IMR-90 (cell line): ENCODE results near the gene VOPP1. TPM values are rescaled to one million over a fixed set of nuclear protein-coding genes. Genes with fewer than 3 reads are reported as not detected.

Source experiments
- ATAC-seq: fragments of 200-7000 bp; cut with Tn5 transposase; 2 replicates; pipeline ENCODE4 v1.9.1; 2020; ENCODE audit warnings: low read depth, mild to moderate bottlenecking, moderate library complexity
- BruUV-seq: library from RNA; stranded (reverse); fragments of 400-500 nt; replicated peaks from 2 replicates; lab custom pipeline; 2021; lab: Mats Ljungman, UMichigan
- CTCF ChIA-PET: fragments of 300-600 bp; formaldehyde crosslinking; extraction: SDS; loops from one replicate; lab custom pipeline; 2021; ENCODE audit warnings: antibody characterized with exemption; lab: Yijun Ruan, JAX
- POLR2A ChIA-PET: fragments of 300-600 bp; sonication (Branson Sonifier 250); formaldehyde crosslinking; loops from one replicate; lab custom pipeline; 2022; ENCODE audit warnings: antibody characterized with exemption; ENCODE audit not compliant: unreplicated experiment; lab: Charles Lee
- DNase-seq: peaks from one replicate; pipeline ENCODE4 v3.0.0; 2013
- H2AFZ ChIP-seq: replicated peaks from 2 replicates; pipeline ENCODE3; 2013; ENCODE audit warnings: low read length, mild to moderate bottlenecking; ENCODE audit not compliant: poor library complexity
- H2AK5ac ChIP-seq: 2 replicates; pipeline ENCODE4 v1.6.1; 2013; ENCODE audit warnings: low read depth, low read length, inconsistent platforms
- H2AK9ac ChIP-seq: replicated peaks from 2 replicates; pipeline ENCODE3; 2013; ENCODE audit warnings: mild to moderate bottlenecking, low read depth, low read length, moderate library complexity; ENCODE audit not compliant: poor library complexity
- H2BK120ac ChIP-seq: 2 replicates; pipeline ENCODE4 v1.6.1; 2013; ENCODE audit warnings: low read depth, low read length, inconsistent platforms
- H2BK15ac ChIP-seq: 3 replicates; pipeline ENCODE4 v1.6.1; 2013; ENCODE audit warnings: low read depth, low read length, inconsistent platforms
- H2BK20ac ChIP-seq: 2 replicates; pipeline ENCODE4 v1.6.1; 2013; ENCODE audit warnings: low read depth, mild to moderate bottlenecking, inconsistent platforms, low read length, moderate library complexity
- H2BK5ac ChIP-seq: 2 replicates; pipeline ENCODE4 v1.6.1; 2013; ENCODE audit warnings: mild to moderate bottlenecking, low read depth, low read length, inconsistent platforms; ENCODE audit not compliant: poor library complexity, severe bottlenecking
- H3K14ac ChIP-seq: replicated peaks from 2 replicates; pipeline ENCODE4 v1.6.1; 2013; ENCODE audit warnings: low read depth, low read length, inconsistent platforms
- H3K18ac ChIP-seq: 2 replicates; pipeline ENCODE4 v1.6.1; 2013; ENCODE audit warnings: low read depth, low read length, control low read depth
- H3K23ac ChIP-seq: 2 replicates; pipeline ENCODE4 v1.6.1; 2013; ENCODE audit warnings: low read depth, low read length, inconsistent platforms
- H3K27ac ChIP-seq: 2 replicates; pipeline ENCODE4 v1.5.1; 2013; ENCODE audit warnings: mild to moderate bottlenecking, control low read depth, low read length; ENCODE audit not compliant: insufficient read depth
- H3K27me3 ChIP-seq: 2 replicates; pipeline ENCODE4 v1.6.1; 2013; ENCODE audit warnings: low read length; ENCODE audit not compliant: control insufficient read depth, insufficient read depth
- H3K36me3 ChIP-seq: 2 replicates; pipeline ENCODE4 v1.6.1; 2013; ENCODE audit warnings: low read length, mixed read lengths; ENCODE audit not compliant: control insufficient read depth, insufficient read depth
- H3K4ac ChIP-seq: 2 replicates; pipeline ENCODE4 v1.6.1; 2013; ENCODE audit warnings: low read depth, low read length, inconsistent platforms
- H3K4me1 ChIP-seq: 2 replicates; pipeline ENCODE4 v1.6.1; 2013; ENCODE audit warnings: low read length, mixed read lengths; ENCODE audit not compliant: control insufficient read depth, insufficient read depth
- H3K4me2 ChIP-seq: 2 replicates; pipeline ENCODE4 v1.6.1; 2013; ENCODE audit warnings: low read depth, mild to moderate bottlenecking, control low read depth, low read length, moderate library complexity
- H3K4me3 ChIP-seq: 2 replicates; pipeline ENCODE4 v1.5.1; 2013; ENCODE audit warnings: low read depth, mild to moderate bottlenecking, control low read depth, low read length, moderate library complexity; ENCODE audit not compliant: insufficient read depth
- H3K56ac ChIP-seq: 2 replicates; pipeline ENCODE4 v1.6.1; 2013; ENCODE audit warnings: low read length, inconsistent platforms; ENCODE audit not compliant: insufficient read depth; ENCODE audit errors: extremely low read depth
- H3K79me1 ChIP-seq, 2 experiments: 2 replicates each; pipeline ENCODE4 v1.6.1; 2013; ENCODE audit warnings: low read length in 2 of 2, inconsistent platforms in 1 of 2, low read depth in 1 of 2
- H3K9ac ChIP-seq: 2 replicates; pipeline ENCODE4 v1.6.1; 2013; ENCODE audit warnings: low read depth, low read length, control low read depth
- H3K9me1 ChIP-seq: 2 replicates; pipeline ENCODE4 v1.6.1; 2013; ENCODE audit warnings: low read length, inconsistent platforms; ENCODE audit not compliant: insufficient read depth
- H3K9me3 ChIP-seq: 2 replicates; pipeline ENCODE4 v1.6.1; 2013; ENCODE audit warnings: low read length; ENCODE audit not compliant: control insufficient read depth, insufficient read depth
- H4K20me1 ChIP-seq: 2 replicates; pipeline ENCODE4 v1.6.1; 2013; ENCODE audit warnings: low read length, inconsistent platforms; ENCODE audit not compliant: insufficient read depth
- H4K5ac ChIP-seq: 2 replicates; pipeline ENCODE4 v1.6.1; 2013; ENCODE audit warnings: mild to moderate bottlenecking, low read depth, low read length, control low read depth
- H4K8ac ChIP-seq, 2 experiments: 2 replicates each; pipeline ENCODE4 v1.6.1; 2013; ENCODE audit warnings: low read depth in 2 of 2, low read length in 2 of 2, control low read depth in 1 of 2, inconsistent platforms in 1 of 2
- H4K91ac ChIP-seq: 2 replicates; pipeline ENCODE4 v1.6.1; 2013; ENCODE audit warnings: low read depth, low read length, inconsistent platforms; ENCODE audit not compliant: insufficient read depth
- BHLHE40 ChIP-seq: fragments of 150-350 bp; IDR thresholded peaks from 2 replicates; pipeline ENCODE4 v1.6.1; 2016; ENCODE audit warnings: mild to moderate bottlenecking, low read depth, low read length
- CTCF ChIP-seq: conservative IDR thresholded peaks from 2 replicates; pipeline ENCODE4 v1.5.1; 2012; ENCODE audit warnings: mild to moderate bottlenecking, low read depth, low read length, improper control_type of control experiment
- MAZ ChIP-seq: IDR thresholded peaks from 2 replicates; pipeline ENCODE4 v1.6.1; 2012; ENCODE audit warnings: low read depth, mild to moderate bottlenecking, low read length, improper control_type of control experiment, moderate library complexity, borderline replicate concordance
- POLR2A ChIP-seq: IDR thresholded peaks from 2 replicates; pipeline ENCODE4 v1.6.1; 2012; ENCODE audit warnings: mild to moderate bottlenecking, low read depth, low read length
- RFX5 ChIP-seq: IDR thresholded peaks from 2 replicates; pipeline ENCODE4 v1.8.0; 2012; ENCODE audit warnings: low read depth, mild to moderate bottlenecking, low read length, moderate library complexity
- USF2 ChIP-seq: fragments of 150-350 bp; IDR thresholded peaks from 2 replicates; pipeline ENCODE4 v1.6.1; 2017; ENCODE audit warnings: mild to moderate bottlenecking, antibody characterized with exemption, low read length, low read depth
- WGBS, 2 experiments: methylation state at CpG; one replicate each; pipeline versions ENCODE4 v1.1.5 to v1.1.7; 2013; ENCODE audit warnings: missing lambda C conversion rate in 2 of 2; ENCODE audit not compliant: insufficient read length in 1 of 2; ENCODE audit errors: extremely low coverage in 2 of 2; 5-methylcytosine and 5-hydroxymethylcytosine counted together
- dilution Hi-C: fragments of 300-500 bp; cut with HindIII; formaldehyde crosslinking; loops from one replicate; pipeline ENCODE4 v1.14.3; 2018; ENCODE audit warnings: low sequenced_read_pairs; ENCODE audit not compliant: unreplicated experiment
- in situ Hi-C: fragments of 300-500 bp; cut with MboI; formaldehyde crosslinking; loops from 3 replicates; pipeline ENCODE4 v1.14.3; 2019; ENCODE audit warnings: low sequenced_read_pairs, inconsistent platforms, mixed read lengths
- intact Hi-C: fragments of 100-400 bp; cut with micrococcal nuclease; formaldehyde crosslinking; loops from 2 replicates; pipeline ENCODE4 v1.10.0; 2022
- polyA plus RNA-seq, 3 experiments: library from polyadenylated mRNA; depleted of rRNA; stranded (reverse); fragments of >200 nt; gene quantifications; 2 replicates each; pipeline ENCODE4 v1.2.3, GENCODE V29; 2012; ENCODE audit warnings: low replicate concordance in 1 of 3
- total RNA-seq: library from RNA; depleted of rRNA; stranded (reverse); fragments of >200 nt; gene quantifications from 2 replicates; pipeline ENCODE4 v1.2.3, GENCODE V29; 2012

VOPP1 gene
- total and polyA plus RNA-seq, 2 of the 4 experiments (the other 2 are of a cell fraction): 60.2 to 94.5 TPM

GRCh38 chr7:55490099-55490498 lies 82.2 kb downstream of the VOPP1 start:
- POLR2A ChIA-PET: no interaction called here

More at GRCh38 chr7:55490099-55490498, 82.2 kb downstream of the VOPP1 start:
- no peak overlapping the region for H3K4ac ChIP-seq
- no peak overlapping the region for H3K4me2 ChIP-seq
- no peak overlapping the region for H3K18ac ChIP-seq
- H4K91ac ChIP-seq: no peak overlapping the region
- no peak for DNase-seq
- peaks cover 28% of the 10 kb centered on the region for H3K36me3 ChIP-seq
- H3K23ac ChIP-seq: no peak overlapping the region
- H2BK120ac ChIP-seq: no peak overlapping the region
- H4K20me1 ChIP-seq: peaks cover 12% of the 10 kb centered on the region
- no peak overlapping the region for H3K9ac ChIP-seq
- no peak overlapping the region for H2AK9ac ChIP-seq
- dilution Hi-C loops: no loop called here
- CTCF ChIA-PET: no interaction called here
- no peak overlapping the region for H3K14ac ChIP-seq
- H2BK5ac ChIP-seq: no peak overlapping the region
- WGBS, 2 experiments: no CpG with 5 or more reads among the region's 5 CpGs
- H4K8ac ChIP-seq: no peak overlapping the region
- H3K79me1 ChIP-seq: peaks cover 21 to 56% of the 10 kb centered on the region in 2 experiments; a peak in 3 of 4 replicates
- peaks cover 2% of the 10 kb centered on the region; the same call in 1 of the 2 replicates for H3K4me1 ChIP-seq
- no peak overlapping the region for H4K5ac ChIP-seq
- no peak overlapping the region for H3K27ac ChIP-seq
- no peak overlapping the region for H2AFZ ChIP-seq
- ATAC-seq: no peak
- H2BK20ac ChIP-seq: no peak overlapping the region
- in situ Hi-C loops: no loop called here
- no peak overlapping the region for H3K4me3 ChIP-seq
- H3K9me3 ChIP-seq: no peaks in the 10 kb centered on the region
- no peak overlapping the region for H2BK15ac ChIP-seq
- H2AK5ac ChIP-seq: no peak overlapping the region
- peaks cover 7% of the 10 kb centered on the region; the same call in 1 of the 2 replicates for H3K9me1 ChIP-seq
- BruUV-seq: no TSS peak
- intact Hi-C loops: no loop called here
- H3K27me3 ChIP-seq: no peaks in the 10 kb centered on the region
- H3K56ac ChIP-seq: no peak overlapping the region
- TF ChIP-seq MAZ (no peak), POLR2A (no peak), USF2 (no peak), RFX5 (no peak), CTCF (no peak), BHLHE40 (no peak)
